ENCODE results near the gene MIPEP. TPM values are rescaled to one million over a fixed set of nuclear protein-coding genes. Genes with fewer than 3 reads are reported as not detected.

MIPEP gene
- total RNA-seq, 1 experiment from 2014 or later: 25.4 TPM

GRCh38 chr13:23788459-23788858 lies 100.7 kb downstream of the MIPEP start:
- Histone ChIP-seq H3K4me1 (ENCODE audit: insufficient read depth, low read length, poor library complexity, severe bottlenecking) (no peaks in the 10 kb centered on the region), H3K4me3 (ENCODE audit: low read depth, low read length, poor library complexity, severe bottlenecking) (no peak overlapping the region), H3K27ac (ENCODE audit: low read depth, low read length, poor library complexity, severe bottlenecking) (no peak overlapping the region), H3K36me3 (ENCODE audit: insufficient read depth, low read length, poor library complexity, severe bottlenecking) (no peaks in the 10 kb centered on the region), H3K27me3 (replicated peaks; ENCODE audit: insufficient read depth, low read depth, low read length, poor library complexity) (no peaks in the 10 kb centered on the region), H3K9me3 (ENCODE audit: low read depth, low read length, poor library complexity, severe bottlenecking) (no peaks in the 10 kb centered on the region)
- TF ChIP-seq EZH2 (IDR thresholded peaks at IDR 0.05; ENCODE audit: borderline replicate concordance, low read depth, low read length, poor library complexity, severe bottlenecking) (no peak), CTCF (conservative IDR thresholded peaks at IDR 0.05; ENCODE audit: low read depth, low read length) (no peak)
- DNase-seq (ENCODE audit: low spot score): no peak
- no TSS peak for BruUV-seq (replicated peaks)
- intact Hi-C loops (cut with micrococcal nuclease; ENCODE audit: unreplicated experiment): no loop called here
- ChIA-PET POLR2A (ENCODE audit: low non-redundant PET) (interaction anchor here (0.6 kb wide), 1 partner anchor 38 kb away, joined by 3 read pairs; no protein-coding TSS in a partner anchor), CTCF (no interaction called here)

- POLR2A ChIA-PET (ENCODE audit: low non-redundant PET): no interaction called here
- no TSS peak for BruUV-seq (replicated peaks)
- no peak overlapping the region for H3K27ac ChIP-seq (ENCODE audit: low read depth, low read length, poor library complexity, severe bottlenecking)
- H3K4me1 ChIP-seq (ENCODE audit: insufficient read depth, low read length, poor library complexity, severe bottlenecking): no peaks in the 10 kb centered on the region
- intact Hi-C loops (cut with micrococcal nuclease; ENCODE audit: unreplicated experiment): no loop called here
- TF ChIP-seq CTCF (conservative IDR thresholded peaks at IDR 0.05; ENCODE audit: low read depth, low read length): no peak
- TF ChIP-seq EZH2 (IDR thresholded peaks at IDR 0.05; ENCODE audit: borderline replicate concordance, low read depth, low read length, poor library complexity, severe bottlenecking): no peak
- CTCF ChIA-PET: no interaction called here
- H3K27me3 ChIP-seq (replicated peaks; ENCODE audit: insufficient read depth, low read depth, low read length, poor library complexity): no peaks in the 10 kb centered on the region
- no peak for DNase-seq (ENCODE audit: low spot score)
- H3K4me3 ChIP-seq (ENCODE audit: low read depth, low read length, poor library complexity, severe bottlenecking): no peak overlapping the region
- H3K36me3 ChIP-seq (ENCODE audit: insufficient read depth, low read length, poor library complexity, severe bottlenecking): no peaks in the 10 kb centered on the region
- no peaks in the 10 kb centered on the region for H3K9me3 ChIP-seq (ENCODE audit: low read depth, low read length, poor library complexity, severe bottlenecking)
Observed at GRCh38 chr13:23787464-23787863, 101.7 kb downstream of the MIPEP start.

GRCh38 chr13:23786607-23787006 lies 102.6 kb downstream of the MIPEP start:
- TF ChIP-seq EZH2 (IDR thresholded peaks at IDR 0.05; ENCODE audit: borderline replicate concordance, low read depth, low read length, poor library complexity, severe bottlenecking) (no peak), CTCF (conservative IDR thresholded peaks at IDR 0.05; ENCODE audit: low read depth, low read length) (no peak)
- CTCF ChIA-PET: no interaction called here
- intact Hi-C loops (cut with micrococcal nuclease; ENCODE audit: unreplicated experiment): no loop called here
- H3K4me1 ChIP-seq (ENCODE audit: insufficient read depth, low read length, poor library complexity, severe bottlenecking): no peaks in the 10 kb centered on the region
- no peak overlapping the region for H3K27ac ChIP-seq (ENCODE audit: low read depth, low read length, poor library complexity, severe bottlenecking)
- no TSS peak for BruUV-seq (replicated peaks)
- no peaks in the 10 kb centered on the region for H3K36me3 ChIP-seq (ENCODE audit: insufficient read depth, low read length, poor library complexity, severe bottlenecking)
- H3K27me3 ChIP-seq (replicated peaks; ENCODE audit: insufficient read depth, low read depth, low read length, poor library complexity): no peaks in the 10 kb centered on the region
- H3K9me3 ChIP-seq (ENCODE audit: low read depth, low read length, poor library complexity, severe bottlenecking): no peaks in the 10 kb centered on the region
- no peak overlapping the region for H3K4me3 ChIP-seq (ENCODE audit: low read depth, low read length, poor library complexity, severe bottlenecking)
- DNase-seq (ENCODE audit: low spot score): no peak
- POLR2A ChIA-PET (ENCODE audit: low non-redundant PET): no interaction called here
